Measurements from ENCODE around the gene INKA2. TPM values are rescaled to one million over a fixed set of nuclear protein-coding genes. Genes with fewer than 3 reads are reported as not detected.

The INKA2 gene
- total RNA-seq, 1 donor: 3.6 TPM

DNA sequence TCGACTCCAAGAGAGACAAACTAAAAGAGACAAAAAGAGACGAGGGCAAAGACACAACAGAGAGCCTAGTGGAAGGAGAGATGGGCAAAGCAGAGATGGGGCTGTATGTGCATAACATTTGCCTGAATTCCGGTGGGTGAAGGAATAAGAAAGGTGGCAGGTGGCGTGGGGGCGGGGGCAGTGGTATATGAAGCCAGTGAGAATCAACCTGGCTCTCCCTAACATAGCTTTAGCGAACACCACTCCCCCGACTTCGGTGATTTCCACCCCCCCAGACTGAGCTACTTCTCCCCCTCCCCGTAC, 1.1 kb downstream of the INKA2 start:
- Histone ChIP-seq H3K79me2 (ENCODE audit: insufficient read depth, low read length) (peaks cover 19% of the 10 kb centered on the region), H3K4me1 (ENCODE audit: insufficient read depth, low read length) (peaks cover 66% of the 10 kb centered on the region), H3K27ac (ENCODE audit: low read depth, low read length) (peak overlapping the region; percentile 86), H3K4me3 (ENCODE audit: insufficient read depth, low read length) (peak overlapping the region; percentile 81), H2AFZ (ENCODE audit: low read length) (no peak overlapping the region), H3K4me2 (ENCODE audit: insufficient read depth, low read length) (peak overlapping the region; percentile 95), H4K20me1 (ENCODE audit: insufficient read depth, low read length) (no peaks in the 10 kb centered on the region), H3K9me3 (ENCODE audit: low read depth, low read length) (no peaks in the 10 kb centered on the region), H3K27me3 (ENCODE audit: insufficient read depth, low read length) (no peaks in the 10 kb centered on the region), H3K36me3 (ENCODE audit: insufficient read depth, low read length) (no peaks in the 10 kb centered on the region)
- no peak for DNase-seq (ENCODE audit: insufficient read length, low spot score, missing footprints)
- TF ChIP-seq, protein P1, sequence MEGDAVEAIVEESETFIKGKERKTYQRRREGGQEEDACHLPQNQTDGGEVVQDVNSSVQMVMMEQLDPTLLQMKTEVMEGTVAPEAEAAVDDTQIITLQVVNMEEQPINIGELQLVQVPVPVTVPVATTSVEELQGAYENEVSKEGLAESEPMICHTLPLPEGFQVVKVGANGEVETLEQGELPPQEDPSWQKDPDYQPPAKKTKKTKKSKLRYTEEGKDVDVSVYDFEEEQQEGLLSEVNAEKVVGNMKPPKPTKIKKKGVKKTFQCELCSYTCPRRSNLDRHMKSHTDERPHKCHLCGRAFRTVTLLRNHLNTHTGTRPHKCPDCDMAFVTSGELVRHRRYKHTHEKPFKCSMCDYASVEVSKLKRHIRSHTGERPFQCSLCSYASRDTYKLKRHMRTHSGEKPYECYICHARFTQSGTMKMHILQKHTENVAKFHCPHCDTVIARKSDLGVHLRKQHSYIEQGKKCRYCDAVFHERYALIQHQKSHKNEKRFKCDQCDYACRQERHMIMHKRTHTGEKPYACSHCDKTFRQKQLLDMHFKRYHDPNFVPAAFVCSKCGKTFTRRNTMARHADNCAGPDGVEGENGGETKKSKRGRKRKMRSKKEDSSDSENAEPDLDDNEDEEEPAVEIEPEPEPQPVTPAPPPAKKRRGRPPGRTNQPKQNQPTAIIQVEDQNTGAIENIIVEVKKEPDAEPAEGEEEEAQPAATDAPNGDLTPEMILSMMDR (IDR thresholded peaks at IDR 0.05; ENCODE audit: extremely low read depth, low read depth, low read length): no peak

DNA sequence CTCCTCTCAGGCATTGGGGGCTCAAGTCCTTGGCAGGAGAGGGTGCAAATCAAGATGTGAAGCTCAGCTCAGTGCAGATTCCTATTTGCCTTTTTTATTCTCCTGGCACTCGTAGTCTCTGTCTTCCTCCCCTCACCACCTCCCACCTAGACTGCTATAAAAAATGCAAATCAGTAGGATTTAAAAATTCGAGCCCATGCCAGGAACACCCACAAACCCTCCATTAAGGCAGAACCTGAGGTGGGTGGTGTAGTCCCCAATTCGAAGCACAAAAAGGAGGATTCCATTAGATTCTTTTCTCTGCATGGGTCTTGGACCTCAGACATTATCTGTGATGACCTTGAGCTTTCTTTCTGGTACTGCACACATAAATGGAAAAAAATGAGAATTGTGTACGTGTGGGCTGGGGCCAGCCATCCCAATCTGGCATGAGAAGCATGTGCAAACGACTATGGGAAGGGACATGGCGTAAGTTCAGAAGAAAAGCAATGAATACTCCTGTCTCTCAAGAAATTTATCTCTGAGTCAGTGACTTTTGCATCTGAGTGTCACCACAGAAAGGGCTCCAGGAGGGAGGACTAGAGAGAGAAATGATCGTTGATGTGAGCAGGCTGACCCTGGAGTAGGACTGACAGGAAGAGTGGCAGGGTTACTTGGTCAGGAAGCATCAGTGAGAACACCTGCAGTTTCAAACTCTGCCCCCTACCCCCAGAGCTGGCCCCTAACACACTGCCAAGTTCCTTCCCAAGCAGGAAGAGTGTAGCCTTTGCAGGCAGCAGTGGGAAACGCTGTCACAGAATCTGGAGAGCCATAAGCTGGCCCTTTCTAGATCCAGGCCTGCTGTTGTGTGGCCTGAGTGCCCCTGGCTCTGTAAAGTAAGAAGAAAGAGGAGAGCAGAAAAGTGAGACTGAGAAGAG, 1.7 kb downstream of the INKA2 start:
- Histone ChIP-seq H3K4me1 (ENCODE audit: insufficient read depth, low read length) (peaks cover 64% of the 10 kb centered on the region), H3K9me3 (ENCODE audit: low read depth, low read length) (no peaks in the 10 kb centered on the region), H3K4me2 (ENCODE audit: insufficient read depth, low read length) (peak overlapping the region; percentile 95), H3K36me3 (ENCODE audit: insufficient read depth, low read length) (no peaks in the 10 kb centered on the region), H3K79me2 (ENCODE audit: insufficient read depth, low read length) (peaks cover 25% of the 10 kb centered on the region), H2AFZ (ENCODE audit: low read length) (no peak overlapping the region), H3K27me3 (ENCODE audit: insufficient read depth, low read length) (no peaks in the 10 kb centered on the region), H3K27ac (ENCODE audit: low read depth, low read length) (peak overlapping the region; percentile 86), H4K20me1 (ENCODE audit: insufficient read depth, low read length) (no peaks in the 10 kb centered on the region), H3K4me3 (ENCODE audit: insufficient read depth, low read length) (peak overlapping the region; percentile 81)
- peak; percentile 53 for DNase-seq (ENCODE audit: insufficient read length, low spot score, missing footprints)
- TF ChIP-seq, protein P1 (IDR thresholded peaks at IDR 0.05; ENCODE audit: extremely low read depth, low read depth, low read length): no peak

- Histone ChIP-seq H3K79me2 (ENCODE audit: insufficient read depth, low read length) (peaks cover 32% of the 10 kb centered on the region), H3K4me2 (ENCODE audit: insufficient read depth, low read length) (peak overlapping the region; percentile 95), H3K4me1 (ENCODE audit: insufficient read depth, low read length) (peaks cover 62% of the 10 kb centered on the region), H3K36me3 (ENCODE audit: insufficient read depth, low read length) (no peaks in the 10 kb centered on the region), H4K20me1 (ENCODE audit: insufficient read depth, low read length) (no peaks in the 10 kb centered on the region), H3K27me3 (ENCODE audit: insufficient read depth, low read length) (no peaks in the 10 kb centered on the region), H3K9me3 (ENCODE audit: low read depth, low read length) (no peaks in the 10 kb centered on the region), H3K27ac (ENCODE audit: low read depth, low read length) (peak overlapping the region; percentile 86), H2AFZ (ENCODE audit: low read length) (no peak overlapping the region), H3K4me3 (ENCODE audit: insufficient read depth, low read length) (peak overlapping the region; percentile 81)
- TF ChIP-seq, protein P1 (IDR thresholded peaks at IDR 0.05; ENCODE audit: extremely low read depth, low read depth, low read length): no peak
- DNase-seq (ENCODE audit: insufficient read length, low spot score, missing footprints): no peak
Measured at GRCh38 chr1:111736548-111737215, 2.5 kb downstream of the INKA2 start.

Data from osteoblast (primary cell).